GM21786 (cell line): Measurements from ENCODE around the gene PLXNA4.
"Not testable (repeated sequence)": the region's sequence is repeated elsewhere in the genome, so short reads cannot be mapped to it uniquely, and the experiment has no call there.

Source experiments
- ATAC-seq: cut with Tn5 transposase; IDR thresholded peaks from one replicate; pipeline ENCODE4 v1.9.1; 2021; ENCODE audit not compliant: unreplicated experiment

The PLXNA4 gene

GRCh38 chr7:132398253-132398925 lies 177.9 kb downstream of the PLXNA4 start:
- ATAC-seq = no peak

- ATAC-seq = no peak
Measured at GRCh38 chr7:132397070-132397469, 179.2 kb downstream of the PLXNA4 start.

GRCh38 chr7:132395361-132395760 lies 180.9 kb downstream of the PLXNA4 start:
- ATAC-seq = no peak

GRCh38 chr7:132394283-132395198 lies 181.7 kb downstream of the PLXNA4 start:
- ATAC-seq = no peak

- ATAC-seq = no peak
Measured at GRCh38 chr7:132393789-132394261, 182.4 kb downstream of the PLXNA4 start.

- no peak for ATAC-seq
Measured at GRCh38 chr7:132392713-132393112, 183.6 kb downstream of the PLXNA4 start.

GRCh38 chr7:132390705-132391104 lies 185.6 kb downstream of the PLXNA4 start:
- ATAC-seq = no peak

GRCh38 chr7:132390049-132390448 lies 186.2 kb downstream of the PLXNA4 start:
- ATAC-seq = not testable (repeated sequence)

GRCh38 chr7:132388688-132389087 lies 187.6 kb downstream of the PLXNA4 start:
- ATAC-seq = no peak

GRCh38 chr7:132387596-132387995 lies 188.7 kb downstream of the PLXNA4 start:
- ATAC-seq = no peak

GRCh38 chr7:132386201-132386681 lies 190.0 kb downstream of the PLXNA4 start:
- no peak for ATAC-seq

- ATAC-seq = no peak
Measured at GRCh38 chr7:132383962-132384361, 192.3 kb downstream of the PLXNA4 start.

- ATAC-seq = no peak
Measured at GRCh38 chr7:132381742-132382472, 194.4 kb downstream of the PLXNA4 start.

GRCh38 chr7:132380059-132380458 lies 196.2 kb downstream of the PLXNA4 start:
- no peak for ATAC-seq

- no peak for ATAC-seq
Measured at GRCh38 chr7:132379292-132379691, 197.0 kb downstream of the PLXNA4 start.

GRCh38 chr7:132377703-132378584 lies 198.3 kb downstream of the PLXNA4 start:
- no peak for ATAC-seq

- no peak for ATAC-seq
Measured at GRCh38 chr7:132377015-132377414, 199.3 kb downstream of the PLXNA4 start.

- ATAC-seq = no peak
Measured at GRCh38 chr7:132376361-132377013, 199.8 kb downstream of the PLXNA4 start.

- no peak for ATAC-seq
Measured at GRCh38 chr7:132373879-132374278, 202.4 kb downstream of the PLXNA4 start.

GRCh38 chr7:132373041-132373440 lies 203.2 kb downstream of the PLXNA4 start:
- ATAC-seq = no peak
